Bronchial epithelial cell (primary cell): Measurements from ENCODE around the gene CFAP20DC. TPM values are rescaled to one million over a fixed set of nuclear protein-coding genes. Genes with fewer than 3 reads are reported as not detected.
"Not testable (repeated sequence)": the region's sequence is repeated elsewhere in the genome, so short reads cannot be mapped to it uniquely, and the experiment has no call there.

ENCODE experiments used
- DNase-seq: peaks from one replicate; pipeline ENCODE4 v3.0.0-alpha.2; 2010; ENCODE audit warnings: low read depth
- FAIRE-seq: peaks from 2 replicates; lab custom pipeline; 2011; peaks lifted over from hg19 to GRCh38; lab: Jason Lieb, UNC
- H3K27me3 ChIP-seq: 2 replicates; pipeline ENCODE4 v1.5.1; 2011; ENCODE audit warnings: low read length; ENCODE audit not compliant: control insufficient read depth, insufficient read depth
- H3K36me3 ChIP-seq: 2 replicates; pipeline ENCODE4 v1.5.1; 2011; ENCODE audit warnings: low read length; ENCODE audit not compliant: control insufficient read depth, insufficient read depth
- H3K4me3 ChIP-seq: 2 replicates; pipeline ENCODE4 v1.5.1; 2011; ENCODE audit warnings: mild to moderate bottlenecking, low read depth, low read length, control low read depth
- CTCF ChIP-seq: IDR thresholded peaks from 2 replicates; pipeline ENCODE4 v1.5.1; 2011; ENCODE audit warnings: mild to moderate bottlenecking, moderate library complexity, low read length, control low read depth, inconsistent platforms; ENCODE audit not compliant: insufficient read depth, severe bottlenecking
- total RNA-seq: library from RNA; depleted of rRNA; stranded (reverse); fragments of >200 nt; gene quantifications from 2 replicates; pipeline ENCODE4 v1.2.1, GENCODE V29; 2014

The CFAP20DC gene
- total RNA-seq, 1 donor from 2014 or later: 6.8 TPM

GRCh38 chr3:58833491-58833890 is 216.3 kb downstream of the CFAP20DC start:
- no peak overlapping the region for H3K4me3 ChIP-seq
- H3K36me3 ChIP-seq: no peaks in the 10 kb centered on the region
- no peak for TF ChIP-seq CTCF
- H3K27me3 ChIP-seq: no peaks in the 10 kb centered on the region
- DNase-seq: no peak
- FAIRE-seq: no peak

DNA sequence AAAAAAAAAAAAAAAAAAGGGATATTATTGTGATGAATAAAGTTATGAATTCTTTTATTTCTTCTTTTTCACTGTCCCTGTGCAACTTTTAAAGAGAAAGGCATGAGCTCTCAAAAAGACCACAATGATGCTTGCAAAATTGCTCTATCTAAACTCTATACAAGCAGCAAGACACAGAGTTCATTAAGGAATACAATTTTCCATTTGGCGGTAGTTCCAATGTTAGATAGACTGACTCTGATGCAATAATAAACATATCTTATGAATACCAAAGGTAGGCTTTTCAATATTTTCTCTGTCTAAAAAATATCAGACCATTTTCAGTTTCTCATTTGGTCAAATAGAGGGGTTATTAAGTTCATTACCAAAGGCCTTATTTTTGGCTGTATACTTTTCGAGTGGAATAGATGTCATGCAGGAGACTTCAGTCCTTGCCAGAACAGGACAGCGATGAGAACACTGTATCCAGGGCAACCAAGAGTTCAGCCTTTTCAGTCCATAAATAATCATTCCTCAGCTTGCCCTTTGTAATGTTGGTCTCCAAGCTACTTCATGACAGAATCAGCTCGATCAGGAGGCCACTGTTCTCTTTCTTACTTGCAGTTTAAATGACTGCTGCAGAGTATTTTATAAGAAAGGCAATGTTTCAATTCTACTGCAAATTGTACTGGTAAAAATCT is 220.4 kb downstream of the CFAP20DC start:
- no peak for TF ChIP-seq CTCF
- Histone ChIP-seq H3K27me3 (no peaks in the 10 kb centered on the region), H3K36me3 (no peaks in the 10 kb centered on the region), H3K4me3 (no peak overlapping the region)
- FAIRE-seq (no peak), DNase-seq (no peak)

DNA sequence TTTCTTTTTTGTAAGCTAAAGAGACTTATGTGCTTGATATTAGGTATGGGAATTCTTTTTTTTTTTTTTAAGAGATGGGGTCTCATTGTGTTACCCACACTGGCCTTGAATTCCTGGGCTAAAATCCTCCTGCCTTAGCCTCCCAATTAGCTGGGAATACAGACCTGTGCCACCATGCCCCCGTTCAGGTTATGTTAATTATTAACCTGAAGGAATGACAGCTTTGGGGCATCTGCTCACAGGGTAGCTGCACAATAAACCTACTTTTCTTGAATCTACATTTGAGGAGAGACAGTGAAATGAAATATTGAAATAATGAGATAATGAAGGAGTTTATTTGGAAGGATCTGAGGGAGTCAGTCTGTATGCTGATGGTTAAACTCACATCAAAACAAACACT is 225.0 kb downstream of the CFAP20DC start:
- DNase-seq (no peak), FAIRE-seq (no peak)
- Histone ChIP-seq H3K4me3 (no peak overlapping the region), H3K27me3 (no peaks in the 10 kb centered on the region), H3K36me3 (no peaks in the 10 kb centered on the region)
- no peak for TF ChIP-seq CTCF

DNA sequence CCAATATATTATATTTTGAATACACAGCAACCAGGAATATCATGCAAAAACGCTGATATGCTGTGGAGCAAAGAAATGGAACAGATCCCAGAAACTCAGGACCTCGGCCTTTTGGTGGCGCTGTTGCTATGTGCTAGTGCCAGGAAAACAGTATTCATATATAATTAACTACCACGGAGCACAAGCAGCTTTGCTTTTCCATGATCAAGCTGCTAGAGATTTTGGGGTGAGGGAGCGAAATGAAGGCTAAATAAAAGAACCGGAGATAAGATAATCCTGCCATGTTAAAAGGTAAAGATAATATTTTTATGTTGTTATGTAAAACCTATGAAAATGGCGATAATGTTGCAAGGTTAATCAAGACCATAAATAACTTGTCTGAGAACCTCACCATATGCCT is 225.5 kb downstream of the CFAP20DC start:
- DNase-seq: peak; percentile 57

GRCh38 chr3:58806551-58807244 is 243.1 kb downstream of the CFAP20DC start:
- not testable (repeated sequence) for FAIRE-seq, H3K27me3 ChIP-seq, H3K36me3 ChIP-seq, H3K4me3 ChIP-seq, DNase-seq

More for the DNA sequence above, 225.5 kb downstream of the CFAP20DC start:
- Histone ChIP-seq H3K27me3 (no peaks in the 10 kb centered on the region), H3K4me3 (no peak overlapping the region), H3K36me3 (no peaks in the 10 kb centered on the region)
- peak; percentile 79 for TF ChIP-seq CTCF
- FAIRE-seq: no peak

- FAIRE-seq: no peak
- H3K4me3 ChIP-seq: no peak overlapping the region
- H3K36me3 ChIP-seq: no peaks in the 10 kb centered on the region
- DNase-seq: no peak
- TF ChIP-seq CTCF: no peak
- H3K27me3 ChIP-seq: no peaks in the 10 kb centered on the region
Observed at GRCh38 chr3:58804914-58805313, 244.9 kb downstream of the CFAP20DC start.
